Peyer's patch (tissue), 4 donors: ENCODE measurements around the gene ADAM12.

Experiments
- CTCF ChIP-seq, 6 experiments: fragments of 450-650 bp in 4 of 6; fragments of 200-600 bp in 2 of 6; sonication (generic) in 1 of 6; IDR thresholded peaks; one replicate each; pipeline ENCODE4 v1.5.1; 2017 to 2019; ENCODE audit warnings: antibody characterized with exemption in 6 of 6, mild to moderate bottlenecking in 3 of 6, moderate library complexity in 1 of 6
- POLR2A ChIP-seq, 2 donors: fragments of 450-650 bp; IDR thresholded peaks; one replicate each; pipeline ENCODE4 v1.5.1; 2017; ENCODE audit warnings: antibody characterized with exemption in 2 of 2, mild to moderate bottlenecking in 2 of 2, moderate library complexity in 2 of 2

GRCh38 chr10:126060261-126060931, 327.9 kb downstream of the ADAM12 start:
- no peak for TF ChIP-seq CTCF (IDR thresholded peaks at IDR 0.05)
- no peak for TF ChIP-seq POLR2A (IDR thresholded peaks at IDR 0.05)
